GM19455 (cell line): ENCODE results near the gene PRDM11.
"Not testable (repeated sequence)": the region's sequence is repeated elsewhere in the genome, so short reads cannot be mapped to it uniquely, and the experiment has no call there.

Experiments
- ATAC-seq: cut with Tn5 transposase; IDR thresholded peaks from one replicate; pipeline ENCODE4 v1.9.1; 2021; ENCODE audit not compliant: unreplicated experiment

The PRDM11 gene

DNA sequence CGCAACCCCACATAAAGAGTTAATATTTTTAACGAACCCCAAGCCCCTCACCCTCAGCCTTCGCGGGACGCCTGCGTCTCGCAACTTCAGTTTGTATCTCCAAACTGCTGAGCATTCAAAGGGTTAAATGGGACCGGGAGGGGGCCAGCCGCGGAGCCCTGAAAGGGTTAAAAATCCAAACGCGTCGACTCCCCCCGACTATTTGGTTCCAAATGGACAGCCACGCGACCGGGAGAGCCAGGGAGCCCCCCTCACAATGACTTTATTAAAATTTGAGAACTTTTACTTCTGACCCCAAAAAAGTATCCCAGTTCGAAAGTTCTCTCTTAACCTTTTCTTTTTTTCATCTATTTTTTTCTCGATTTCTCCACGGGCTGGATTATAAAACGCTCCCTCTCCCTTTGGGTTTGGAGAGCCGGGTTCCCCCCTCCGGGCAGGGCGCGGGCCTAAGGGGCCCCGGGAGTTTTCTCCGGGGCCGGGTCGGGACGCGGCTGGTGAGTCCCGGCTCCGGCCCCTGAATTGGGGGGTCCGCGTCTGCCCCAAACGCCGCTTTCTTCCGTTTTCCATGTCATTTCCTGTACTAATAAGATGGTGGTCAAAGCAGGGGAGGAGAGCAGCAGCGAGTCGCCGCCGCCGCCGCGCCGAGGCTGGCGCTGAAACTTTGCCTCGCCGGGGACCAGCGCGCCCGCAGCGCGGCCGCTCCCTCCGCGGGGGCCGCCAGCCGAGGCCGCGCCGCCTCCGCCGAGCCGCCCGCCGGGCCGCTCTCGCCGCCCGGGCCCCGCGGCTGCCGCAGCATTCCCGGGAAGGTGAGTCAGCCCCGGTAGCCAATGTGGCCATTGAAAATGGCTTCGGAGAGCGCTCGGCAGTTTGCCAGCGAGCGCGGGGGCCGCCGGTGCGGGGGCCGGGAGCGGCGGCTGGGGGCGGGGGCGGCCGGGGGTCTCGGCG is at the start of gene PRDM11:
Gene PRDM11, plus strand, starts transcription at position 568 of the 945 bp plus-strand sequence. CDS start 35,128 bp downstream, outside the sequence.
- peak; percentile 41 for ATAC-seq

DNA sequence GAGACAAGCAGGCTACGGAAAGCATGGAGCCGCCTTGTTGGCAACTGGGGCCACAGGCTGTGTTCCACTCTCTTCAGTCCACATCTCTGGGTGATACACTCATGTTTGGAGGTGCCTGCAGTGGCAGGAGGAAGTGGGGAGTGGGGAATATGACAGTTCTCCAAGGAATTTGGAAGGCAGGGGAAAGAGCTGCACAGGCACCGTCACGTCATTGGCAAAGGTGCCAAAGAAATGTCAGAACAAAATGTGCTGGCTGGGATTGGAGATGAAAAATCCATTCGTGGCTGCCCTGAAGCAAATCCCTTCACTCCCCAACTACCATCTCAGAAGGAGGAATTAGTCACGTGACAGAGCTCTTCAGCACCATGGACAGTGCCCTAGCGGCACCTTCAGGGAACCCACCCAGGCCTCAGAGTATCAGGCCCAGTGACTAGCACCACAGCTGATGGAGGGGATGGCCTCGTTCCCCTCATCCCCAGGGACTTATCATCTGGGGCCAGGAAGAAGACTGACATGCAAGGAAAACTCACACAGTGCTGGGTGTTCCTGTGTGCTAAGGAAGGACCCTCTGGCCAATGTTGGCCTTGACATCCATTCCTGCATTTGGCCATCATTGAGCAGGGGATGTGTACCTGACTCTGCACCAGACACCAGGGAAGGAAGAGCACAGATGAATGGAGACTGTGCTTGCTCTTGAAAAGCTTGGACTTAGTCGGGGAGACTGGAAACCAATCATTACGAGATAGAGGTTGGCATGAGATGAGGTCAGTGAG is 48.5 kb upstream of the PRDM11 start:
- no peak for ATAC-seq

- no peak for ATAC-seq
These were observed 47.5 kb upstream of the PRDM11 start for GRCh38 chr11:45098929-45099328.

DNA sequence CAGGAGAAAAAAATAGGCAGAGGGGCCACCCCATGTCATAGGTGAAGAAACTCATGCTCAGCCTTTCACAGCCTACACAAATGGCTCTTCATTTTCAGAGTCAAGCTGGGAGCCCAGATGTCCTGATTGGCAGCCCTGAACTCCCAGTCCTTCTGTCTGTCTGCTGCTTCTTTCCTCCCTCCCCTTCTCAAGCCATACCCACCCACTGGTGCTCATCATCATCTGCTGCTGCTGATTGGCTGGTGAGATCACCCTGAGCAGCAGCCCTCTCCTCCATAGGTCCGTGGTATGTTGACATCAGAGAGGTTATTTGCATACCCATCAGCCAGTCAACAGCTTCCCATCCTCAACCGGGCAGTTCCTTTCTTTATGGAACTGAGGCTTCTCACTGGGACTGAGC is 46.1 kb upstream of the PRDM11 start:
- no peak for ATAC-seq

- ATAC-seq = no peak
These were observed 44.1 kb upstream of the PRDM11 start for GRCh38 chr11:45102361-45102809.

DNA sequence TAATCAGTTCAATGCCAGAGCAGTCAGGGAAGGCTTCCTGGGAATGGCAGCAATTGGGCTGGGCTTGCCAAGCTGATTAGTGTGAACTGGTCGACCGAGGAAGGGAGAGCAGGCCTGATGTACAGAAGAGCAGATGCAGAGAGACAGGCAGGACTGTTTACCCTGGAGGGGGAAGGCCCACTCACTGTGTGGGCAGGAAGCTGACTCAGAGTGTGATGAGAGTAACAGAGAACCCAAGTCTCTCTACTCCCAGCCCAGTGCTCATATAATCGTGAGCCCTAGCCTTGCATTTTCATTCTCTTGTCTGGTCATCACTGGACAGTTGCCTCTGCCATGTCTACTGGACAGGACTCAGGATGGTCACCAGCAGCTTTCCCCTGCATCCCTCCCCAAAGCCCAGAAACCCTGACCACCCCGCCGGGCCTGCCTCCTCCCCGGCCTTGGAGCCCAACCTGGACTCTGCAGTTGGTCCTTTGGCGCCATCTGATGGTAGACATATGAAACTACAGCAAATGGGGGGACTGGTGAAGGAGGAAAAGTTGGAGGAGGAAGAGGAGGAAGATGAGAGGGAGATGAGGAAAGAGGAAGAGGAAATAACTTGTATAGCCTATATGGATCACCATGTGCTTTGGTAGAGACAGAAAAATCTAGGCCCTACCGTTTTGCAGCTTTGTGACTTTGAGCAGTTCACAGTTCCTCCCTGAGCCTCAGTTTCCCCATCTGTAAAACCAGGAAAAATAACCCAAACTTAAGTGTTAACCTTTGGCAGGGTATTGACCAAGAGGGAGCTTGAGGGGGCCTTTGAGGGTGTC is 43.4 kb upstream of the PRDM11 start:
- peak; percentile 78 for ATAC-seq

GRCh38 chr11:45104006-45104789 is 42.2 kb upstream of the PRDM11 start:
- no peak for ATAC-seq

DNA sequence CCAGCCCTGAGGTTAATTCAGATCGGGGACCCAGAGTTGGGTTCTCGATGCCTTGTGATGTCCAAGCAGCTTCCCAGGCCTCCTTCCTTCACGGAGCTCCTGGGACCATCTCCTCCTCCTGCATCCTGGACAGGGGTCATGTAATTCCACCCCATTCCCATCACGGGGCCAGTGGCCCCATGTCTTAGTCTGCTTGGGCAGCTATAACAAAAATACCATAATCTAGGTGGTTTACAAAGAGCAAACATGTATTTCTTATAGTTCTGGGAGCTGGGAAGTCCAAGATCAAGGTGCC is 41.7 kb upstream of the PRDM11 start:
- ATAC-seq = no peak

- ATAC-seq = no peak
These were observed 41.0 kb upstream of the PRDM11 start for GRCh38 chr11:45105233-45105983.

DNA sequence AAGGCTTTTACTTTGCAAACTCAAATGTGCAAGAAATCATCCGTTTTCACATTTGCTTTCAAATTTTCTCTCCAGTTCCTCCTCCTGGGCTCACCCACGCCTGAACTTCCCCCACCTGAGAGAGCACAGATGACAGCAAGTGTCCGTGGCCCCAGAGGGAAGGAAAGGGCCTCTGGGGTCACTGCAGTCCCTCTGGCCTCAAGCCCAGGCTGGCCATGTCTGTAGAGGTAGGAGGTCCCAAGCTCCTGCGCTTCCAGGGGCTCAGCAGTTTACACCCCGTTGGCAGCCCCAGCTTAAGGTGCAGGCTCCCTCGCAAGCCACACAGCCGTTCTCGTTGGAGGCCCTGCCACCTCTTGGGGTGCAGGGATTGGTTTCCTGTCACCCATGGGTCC is 40.5 kb upstream of the PRDM11 start:
- ATAC-seq = no peak

DNA sequence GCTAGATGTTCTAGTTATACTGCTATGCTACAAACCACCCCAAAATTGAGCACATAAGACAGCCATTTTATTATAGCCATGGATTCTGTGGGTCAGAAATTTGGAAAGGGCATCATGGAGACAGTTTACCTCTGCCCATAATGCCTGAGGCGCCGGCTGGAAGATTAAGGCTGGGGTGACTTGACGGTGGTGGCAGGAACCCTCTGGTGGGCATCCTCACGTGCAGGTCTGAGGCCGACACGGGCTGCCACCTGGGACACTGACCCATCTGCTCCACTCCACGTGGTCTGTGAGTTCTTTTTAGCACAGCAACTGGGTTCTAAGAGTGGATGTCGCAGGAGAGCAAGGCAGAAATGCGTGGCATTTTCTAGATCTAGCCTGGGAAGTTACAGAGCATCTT is 40.0 kb upstream of the PRDM11 start:
- ATAC-seq = no peak

DNA sequence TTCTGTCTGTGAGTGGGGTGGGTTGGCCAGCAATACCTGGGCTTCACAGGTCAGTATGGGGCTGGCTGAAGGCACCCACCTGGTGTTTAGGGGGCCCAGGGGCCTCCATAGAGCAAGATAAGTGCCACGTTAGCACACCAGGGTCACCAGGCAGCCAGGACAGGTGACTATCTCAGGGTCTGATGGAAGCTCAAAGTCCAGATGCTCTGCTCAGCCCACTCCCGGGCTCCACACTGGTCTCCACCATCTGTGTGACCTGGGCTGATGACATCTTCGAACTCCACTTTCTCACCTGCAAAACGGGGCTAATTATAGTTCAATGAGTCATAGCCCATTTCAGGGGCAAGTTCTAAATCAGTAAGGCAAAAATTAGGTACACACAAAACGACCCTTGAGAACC is 39.4 kb upstream of the PRDM11 start:
- ATAC-seq = no peak

DNA sequence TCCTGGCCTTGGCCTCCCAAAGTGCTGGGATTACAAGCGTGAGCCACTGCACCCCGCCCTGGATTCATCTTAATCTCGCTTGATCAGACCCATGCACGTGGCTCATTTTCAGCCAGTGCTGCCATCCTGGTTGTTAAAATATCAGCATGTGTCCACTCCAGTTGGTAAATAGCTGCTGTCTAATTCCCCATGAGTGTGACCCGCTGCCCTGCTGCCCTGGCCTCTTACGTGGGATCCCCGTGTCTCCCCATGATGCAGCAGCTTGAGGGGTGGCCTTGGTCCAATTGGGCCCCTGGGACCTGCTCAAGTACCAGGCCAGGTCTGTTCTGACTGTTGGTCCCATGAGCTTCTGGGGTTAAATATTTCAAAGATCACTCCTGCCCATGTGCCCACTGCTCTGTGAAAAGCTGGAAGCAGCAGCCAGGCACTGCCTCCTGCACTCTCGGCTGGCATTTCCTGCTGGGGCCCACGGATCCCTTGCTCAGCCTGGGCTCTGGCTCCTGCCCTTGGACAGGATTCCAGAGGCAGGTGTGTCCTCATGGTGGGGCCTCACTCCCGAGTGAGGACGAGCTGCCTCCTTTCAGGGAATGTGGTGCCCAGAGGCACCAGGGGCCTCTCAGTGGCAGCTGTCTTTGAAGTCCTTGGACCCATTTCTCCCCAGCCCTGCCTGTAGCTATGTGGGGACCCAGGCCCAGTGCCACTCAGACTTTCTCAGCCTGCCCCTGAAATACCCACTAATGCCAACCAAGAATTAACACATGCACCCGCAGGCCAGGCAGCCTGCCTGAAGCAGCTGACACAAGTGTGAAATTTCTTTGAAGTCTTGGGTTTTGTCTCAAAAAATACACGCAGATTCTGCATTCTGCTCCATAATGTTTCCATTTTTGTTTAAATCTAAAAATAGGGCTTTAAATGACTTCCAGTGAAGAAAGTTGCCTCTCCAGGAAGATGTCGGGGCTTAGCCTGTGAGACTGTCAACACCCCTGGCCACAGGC is 38.1 kb upstream of the PRDM11 start:
- ATAC-seq = no peak

DNA sequence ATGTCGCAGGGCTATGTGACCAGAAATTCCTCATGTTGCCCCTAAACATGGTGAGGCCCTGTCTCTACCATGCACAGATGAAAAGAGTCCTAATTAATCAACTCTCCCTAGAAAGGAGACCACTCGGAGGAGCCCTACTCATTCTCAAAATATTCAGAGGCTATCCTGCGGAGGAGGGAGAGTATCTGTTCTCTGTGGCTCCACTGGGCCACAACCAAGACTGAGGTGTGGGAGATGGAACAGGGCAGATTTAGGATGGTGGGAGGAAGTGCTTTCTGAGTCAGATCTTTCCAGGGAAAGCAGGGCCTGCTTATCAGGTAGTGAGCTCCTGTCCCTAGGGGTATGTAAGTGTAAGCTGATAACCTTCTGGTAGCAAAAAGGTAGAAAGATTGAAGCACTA is 37.0 kb upstream of the PRDM11 start:
- ATAC-seq = no peak

- ATAC-seq = no peak
These were observed 35.9 kb upstream of the PRDM11 start for GRCh38 chr11:45110562-45110961.

DNA sequence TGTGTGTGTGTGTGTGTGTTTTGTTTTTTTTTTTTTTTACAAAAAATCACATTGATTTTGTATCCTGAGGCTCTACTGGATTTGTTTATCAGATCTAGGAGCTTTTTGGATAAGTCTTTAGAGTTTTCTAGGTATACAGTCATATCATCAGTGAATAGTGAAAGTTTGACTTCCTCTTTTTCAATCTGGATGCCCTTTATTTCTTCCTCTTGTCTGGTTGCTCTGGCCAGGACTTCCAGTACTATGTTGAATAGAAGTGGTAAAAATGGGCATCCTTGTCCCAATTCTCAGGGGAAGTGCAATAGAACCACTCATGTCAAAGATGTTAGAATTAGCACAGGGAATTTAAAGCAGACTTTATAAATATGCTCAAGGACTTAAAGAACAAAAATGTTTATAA is 32.6 kb upstream of the PRDM11 start:
- ATAC-seq = no peak

DNA sequence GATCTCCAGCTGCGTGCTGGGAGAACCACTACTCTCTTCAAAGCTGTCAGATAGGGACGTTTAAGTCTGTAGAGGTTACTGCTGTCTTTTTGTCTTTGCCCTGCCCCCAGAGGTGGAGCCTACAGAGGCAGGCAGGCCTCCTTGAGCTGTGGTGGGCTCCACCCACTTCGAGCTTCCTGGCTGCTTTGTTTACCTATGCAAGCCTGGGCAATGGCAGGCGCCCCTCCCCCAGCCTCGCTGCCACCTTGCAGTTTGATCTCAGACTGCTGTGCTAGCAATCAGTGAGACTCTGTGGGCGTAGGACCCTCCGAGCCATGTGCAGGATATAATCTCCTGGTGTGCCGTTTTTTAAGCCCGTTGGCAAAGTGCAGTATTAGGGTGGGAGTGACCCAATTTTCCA is 18.6 kb upstream of the PRDM11 start:
- ATAC-seq = not testable (repeated sequence)

DNA sequence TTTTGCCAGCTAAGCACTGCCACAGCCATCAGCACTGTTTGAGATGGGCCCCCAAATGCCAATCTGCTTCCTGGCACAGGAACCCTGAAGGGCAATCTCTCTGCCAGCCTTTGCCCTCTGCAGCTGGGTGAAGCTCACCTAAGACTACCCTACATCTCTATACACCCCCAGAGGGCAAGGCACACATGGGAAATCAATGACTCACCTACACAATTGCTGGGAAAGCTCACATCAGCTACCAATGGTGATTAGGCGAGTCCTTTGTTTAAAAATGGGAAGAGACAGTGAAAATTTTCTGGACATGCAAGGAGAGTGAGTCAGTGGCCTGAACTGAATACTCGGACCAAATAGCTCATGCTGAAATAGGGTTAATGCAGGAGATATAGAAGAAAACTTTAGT is 12.6 kb upstream of the PRDM11 start:
- no peak for ATAC-seq

DNA sequence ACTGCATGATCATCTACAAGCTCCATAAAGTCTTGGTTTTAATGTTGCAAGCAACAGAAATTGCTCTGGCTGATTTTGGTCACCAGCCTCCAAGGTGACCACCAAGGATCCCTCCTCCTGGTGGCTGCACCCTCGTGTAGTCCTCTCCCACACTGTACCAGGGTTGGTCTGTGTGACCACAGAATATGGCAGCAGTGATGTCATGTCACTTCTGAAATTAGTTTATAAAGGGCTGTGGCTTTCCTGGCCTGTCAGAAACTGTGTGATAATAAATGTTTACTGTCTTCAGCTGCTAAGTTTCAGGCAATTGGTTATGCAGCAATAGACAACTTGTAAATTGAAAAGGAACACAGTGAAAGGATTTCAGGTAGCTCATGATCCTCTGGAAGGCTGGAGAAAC is 5.3 kb upstream of the PRDM11 start:
- no peak for ATAC-seq
